AG09309 (cell line): ENCODE data around the gene DDX28.

Source experiments
- DNase-seq: peaks from one replicate; pipeline ENCODE4 v3.0.0-alpha.2; 2010; ENCODE audit warnings: low read depth
- H3K4me3 ChIP-seq: 2 replicates; pipeline ENCODE4 v1.5.1; 2011; ENCODE audit warnings: mild to moderate bottlenecking, low read depth, low read length, moderate library complexity; ENCODE audit not compliant: control insufficient read depth
- TF ChIP-seq, protein P1 (sequence below): IDR thresholded peaks from 2 replicates; pipeline ENCODE4 v1.5.1; 2011; ENCODE audit warnings: mild to moderate bottlenecking, low read depth, low read length, inconsistent platforms; ENCODE audit not compliant: insufficient read depth, control insufficient read depth; ENCODE audit errors: missing control alignments

The DDX28 gene

DNA sequence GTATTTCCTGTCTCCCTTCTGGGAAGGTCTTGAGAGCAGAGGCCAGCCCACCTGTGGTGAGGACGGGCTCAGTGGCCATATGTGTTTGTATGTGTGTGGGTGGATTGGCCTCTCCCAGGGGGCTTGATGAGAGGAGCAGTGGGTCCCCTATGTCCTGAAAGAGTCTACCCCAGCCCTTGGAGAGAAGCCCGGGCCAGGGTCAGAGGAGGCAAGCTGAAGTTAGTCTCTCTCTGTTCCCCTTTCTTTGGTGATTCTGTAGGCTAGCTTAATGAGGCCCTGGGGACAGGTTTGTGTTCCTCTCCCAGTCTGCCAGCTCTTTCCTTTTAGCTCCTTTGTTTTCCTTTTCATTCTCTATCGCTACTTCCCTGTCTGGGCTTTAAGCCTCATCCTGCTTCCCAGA is 38.4 kb upstream of the DDX28 start:
- no peak overlapping the region for H3K4me3 ChIP-seq
- DNase-seq: no peak
- TF ChIP-seq, protein P1, sequence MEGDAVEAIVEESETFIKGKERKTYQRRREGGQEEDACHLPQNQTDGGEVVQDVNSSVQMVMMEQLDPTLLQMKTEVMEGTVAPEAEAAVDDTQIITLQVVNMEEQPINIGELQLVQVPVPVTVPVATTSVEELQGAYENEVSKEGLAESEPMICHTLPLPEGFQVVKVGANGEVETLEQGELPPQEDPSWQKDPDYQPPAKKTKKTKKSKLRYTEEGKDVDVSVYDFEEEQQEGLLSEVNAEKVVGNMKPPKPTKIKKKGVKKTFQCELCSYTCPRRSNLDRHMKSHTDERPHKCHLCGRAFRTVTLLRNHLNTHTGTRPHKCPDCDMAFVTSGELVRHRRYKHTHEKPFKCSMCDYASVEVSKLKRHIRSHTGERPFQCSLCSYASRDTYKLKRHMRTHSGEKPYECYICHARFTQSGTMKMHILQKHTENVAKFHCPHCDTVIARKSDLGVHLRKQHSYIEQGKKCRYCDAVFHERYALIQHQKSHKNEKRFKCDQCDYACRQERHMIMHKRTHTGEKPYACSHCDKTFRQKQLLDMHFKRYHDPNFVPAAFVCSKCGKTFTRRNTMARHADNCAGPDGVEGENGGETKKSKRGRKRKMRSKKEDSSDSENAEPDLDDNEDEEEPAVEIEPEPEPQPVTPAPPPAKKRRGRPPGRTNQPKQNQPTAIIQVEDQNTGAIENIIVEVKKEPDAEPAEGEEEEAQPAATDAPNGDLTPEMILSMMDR: no peak

DNA sequence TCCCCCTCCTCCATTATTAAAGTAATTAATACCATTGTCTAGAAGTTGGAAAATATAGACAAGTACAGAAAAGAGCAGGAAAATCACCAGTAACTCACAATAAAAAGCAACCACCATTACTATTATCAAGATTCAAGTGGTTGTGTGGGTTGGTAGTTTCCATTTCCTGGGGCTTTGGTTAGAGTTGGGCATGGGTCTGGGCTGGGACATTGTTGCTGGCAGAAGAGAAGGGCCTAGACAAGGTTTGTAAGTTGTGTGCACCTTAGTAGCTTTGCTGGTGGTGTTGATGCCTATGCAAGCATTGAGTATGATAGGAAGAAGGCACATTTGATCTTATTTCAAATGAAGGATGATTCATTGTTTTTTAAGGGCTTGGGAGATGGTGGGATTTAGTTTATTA is 36.8 kb upstream of the DDX28 start:
- TF ChIP-seq, protein P1: no peak
- no peak for DNase-seq
- H3K4me3 ChIP-seq: no peak overlapping the region

DNA sequence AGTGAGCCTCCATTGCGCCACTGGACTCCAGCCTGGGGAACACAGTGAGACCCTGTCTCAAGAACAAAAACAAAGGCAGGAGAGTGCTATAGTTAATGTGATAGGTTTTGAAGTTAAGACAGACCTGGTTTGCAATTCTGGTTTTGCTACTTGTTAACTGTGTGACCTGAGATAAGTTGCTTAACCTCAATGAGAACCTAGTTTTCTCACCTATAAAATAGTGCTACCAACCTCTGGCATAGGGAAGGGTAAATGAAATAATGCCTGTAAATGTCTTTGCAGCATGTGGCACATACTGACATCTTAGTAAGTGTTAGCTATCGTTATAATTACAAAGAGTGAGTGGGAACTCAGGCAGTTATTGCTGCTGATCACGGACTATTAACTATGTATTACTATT is 32.4 kb upstream of the DDX28 start:
- no peak for DNase-seq
- TF ChIP-seq, protein P1: no peak
- H3K4me3 ChIP-seq: no peak overlapping the region

DNA sequence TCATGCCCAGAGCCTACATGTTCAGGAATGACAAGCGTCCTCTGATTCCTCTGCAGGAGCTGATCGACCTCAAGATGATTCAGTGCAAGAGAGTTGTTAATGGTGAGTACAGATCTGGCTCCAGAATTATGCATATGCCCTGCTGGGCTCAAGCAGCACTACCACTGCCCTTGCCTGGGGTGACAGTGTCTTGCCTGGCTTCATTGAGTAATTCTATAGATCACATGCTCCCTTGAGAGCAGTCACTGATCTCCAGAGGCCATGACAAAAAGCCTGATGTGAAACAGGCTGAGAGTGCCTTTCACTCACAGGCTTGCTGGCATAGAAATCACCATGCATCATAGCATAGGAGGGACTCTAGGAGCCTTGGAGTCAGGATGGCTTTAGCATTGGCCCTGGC is 26.4 kb upstream of the DDX28 start:
- no peak for DNase-seq
- TF ChIP-seq, protein P1: no peak
- H3K4me3 ChIP-seq: no peak overlapping the region

DNA sequence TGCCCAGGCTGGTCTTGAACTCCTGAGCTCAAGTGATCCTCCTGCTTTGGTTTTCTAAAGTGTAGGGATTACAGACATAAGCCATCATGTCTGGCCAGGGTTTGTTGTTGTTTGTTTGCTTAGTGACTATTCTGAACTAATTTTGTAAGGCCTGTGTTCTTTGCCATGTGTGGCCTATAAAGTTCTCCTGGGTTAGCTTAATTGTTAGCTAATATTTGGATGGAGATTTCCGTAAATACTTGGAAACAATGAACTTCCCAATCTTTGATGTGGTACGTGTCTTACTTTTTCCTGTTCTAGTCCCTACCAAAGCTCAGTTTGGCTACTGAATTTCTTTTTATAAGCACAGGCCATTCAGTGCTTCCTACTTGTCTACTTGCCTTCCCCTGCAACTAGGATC is 25.0 kb upstream of the DDX28 start:
- no peak overlapping the region for H3K4me3 ChIP-seq
- TF ChIP-seq, protein P1: no peak

DNA sequence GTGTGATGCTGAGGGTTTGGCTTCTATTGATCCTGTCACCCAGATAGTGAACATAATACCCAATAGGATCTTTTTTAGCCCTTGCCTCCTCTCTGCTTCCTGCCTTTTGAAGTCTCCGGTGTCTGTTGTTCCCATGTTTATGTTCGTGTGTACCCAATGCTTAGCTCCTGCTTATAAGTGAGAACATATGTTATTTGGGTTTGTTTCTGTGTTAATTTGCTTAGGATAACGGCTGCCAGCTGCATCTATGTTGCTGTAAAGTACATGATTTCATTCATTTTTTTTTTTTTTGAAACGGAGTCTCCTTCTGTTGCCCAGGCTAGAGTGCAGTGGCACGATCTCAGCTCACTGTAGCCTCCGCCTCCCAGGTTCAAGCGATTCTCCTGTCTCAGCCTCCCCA is 23.1 kb upstream of the DDX28 start:
- TF ChIP-seq, protein P1: no peak
- no peak for DNase-seq
- H3K4me3 ChIP-seq: no peak overlapping the region

More for the DNA sequence above, 25.0 kb upstream of the DDX28 start:
- DNase-seq: no peak

DNA sequence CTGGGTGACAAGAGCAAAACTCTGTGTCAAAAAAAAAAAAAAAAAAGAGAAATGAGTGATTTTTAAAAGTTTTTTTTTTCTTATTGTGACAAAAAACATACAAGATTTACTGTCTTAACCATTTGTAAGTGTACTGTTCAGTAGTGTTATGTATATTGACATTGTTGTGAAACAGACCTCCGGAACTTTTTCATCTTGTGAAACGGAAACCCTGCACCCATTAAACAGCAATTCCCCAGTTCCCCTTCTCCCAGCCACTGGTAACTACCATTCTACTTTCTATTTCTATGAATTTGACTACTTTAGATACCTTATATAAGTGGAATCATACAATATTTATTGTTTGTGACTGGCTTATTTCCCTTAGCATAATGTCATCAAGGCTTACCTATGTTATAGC is 18.8 kb upstream of the DDX28 start:
- no peak overlapping the region for H3K4me3 ChIP-seq
- DNase-seq: no peak
- TF ChIP-seq, protein P1: no peak
